IPS-NIHi11 (cell line): ENCODE results near the gene TEKT3.

Source experiments
- DNase-seq: peaks from one replicate; pipeline ENCODE4 v3.0.0; 2012; ENCODE audit warnings: mixed read lengths, low spot score

The TEKT3 gene

DNA sequence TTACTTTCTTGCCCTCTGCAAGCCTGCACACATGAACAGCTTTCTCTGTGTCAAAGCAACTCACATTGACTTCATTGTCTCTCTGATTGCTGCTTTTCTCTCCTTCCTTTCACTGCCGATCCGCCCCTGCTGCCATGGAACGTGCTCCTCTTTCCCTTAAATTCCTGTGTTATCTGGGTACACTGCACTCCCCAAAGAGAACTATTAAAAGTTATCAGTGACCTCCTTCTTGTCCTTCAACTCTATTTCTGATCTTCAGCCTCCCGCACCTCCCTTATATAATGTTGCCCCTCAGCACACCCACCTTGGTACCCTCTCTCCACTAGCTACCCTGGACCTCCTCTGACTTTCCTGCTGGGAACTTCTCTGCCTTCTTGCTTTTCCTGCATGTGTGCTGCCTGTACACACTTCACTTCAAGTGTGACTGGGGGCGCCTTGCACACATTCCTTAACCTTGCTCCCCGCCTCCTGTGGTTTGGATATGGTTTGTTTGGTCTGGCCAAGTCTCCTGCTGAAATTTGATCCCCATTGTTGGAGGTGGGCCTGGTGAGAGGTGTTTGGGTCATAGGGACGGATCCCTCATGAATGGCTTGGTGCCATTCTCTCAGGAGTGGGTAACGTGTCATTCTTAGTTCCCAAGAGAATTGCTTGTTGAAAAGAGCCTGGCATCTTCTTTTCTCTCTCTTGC is 49.6 kb downstream of the TEKT3 start:
- DNase-seq, result peak; percentile 22

DNA sequence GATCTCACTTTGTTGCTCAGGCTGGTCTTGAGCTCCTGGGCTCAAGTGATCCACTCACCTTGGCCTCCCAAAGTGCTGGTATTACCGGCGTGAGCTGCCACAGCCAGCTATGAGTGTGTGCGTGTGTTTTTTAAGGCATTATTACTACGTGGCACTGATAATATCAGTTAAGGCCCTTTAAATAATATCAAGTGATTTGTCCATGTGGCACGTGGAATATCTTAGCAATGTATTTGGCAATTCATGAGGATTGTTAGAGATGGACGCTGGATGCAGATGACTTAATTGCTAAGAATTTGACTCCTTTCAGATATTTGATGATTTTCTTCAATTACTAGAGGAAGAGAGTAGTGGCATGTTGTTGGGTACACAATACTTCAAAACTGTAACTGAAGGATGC is 50.8 kb downstream of the TEKT3 start:
- DNase-seq, result no peak

DNA sequence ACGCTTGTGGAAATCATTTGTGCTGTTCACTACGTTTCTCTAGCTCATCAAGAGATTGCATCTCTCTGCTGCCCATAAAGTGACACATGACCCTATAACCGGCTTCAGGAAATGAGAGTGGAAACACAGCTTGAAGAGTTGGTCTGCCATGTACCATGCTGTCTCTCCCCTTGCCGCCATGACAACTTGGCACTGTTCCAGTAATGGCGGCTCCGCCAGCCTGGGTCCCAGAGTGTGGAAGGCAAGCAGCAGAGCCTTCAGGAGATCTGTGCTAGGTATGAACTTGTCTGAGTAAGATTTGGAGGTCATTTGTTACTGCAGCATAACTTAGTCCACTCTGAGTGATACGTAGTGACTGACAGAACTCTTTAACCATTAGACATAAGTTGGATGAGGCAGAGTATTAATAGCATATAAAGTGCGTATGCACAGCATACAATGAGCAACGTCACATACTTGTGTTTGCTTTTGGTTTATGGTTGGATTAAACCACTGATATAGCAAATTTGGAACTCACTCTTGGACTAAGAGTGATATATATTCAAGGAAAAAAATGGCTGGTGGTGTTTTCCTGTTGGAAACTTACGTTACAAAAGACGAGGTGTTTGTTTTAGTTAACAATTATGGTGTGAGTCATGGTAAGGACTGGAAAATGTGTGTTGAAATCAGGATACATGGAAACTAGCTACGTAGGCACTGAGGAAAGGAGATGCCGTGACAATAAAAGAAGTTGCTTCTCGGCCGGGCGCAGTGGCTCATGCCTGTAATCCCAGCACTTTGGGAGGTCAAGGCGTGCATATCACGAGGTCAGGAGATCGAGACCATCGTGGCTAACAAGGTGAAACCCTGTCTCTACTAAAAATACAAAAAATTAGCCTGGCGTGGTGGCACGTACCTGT is 51.9 kb downstream of the TEKT3 start:
- DNase-seq, result no peak

DNA sequence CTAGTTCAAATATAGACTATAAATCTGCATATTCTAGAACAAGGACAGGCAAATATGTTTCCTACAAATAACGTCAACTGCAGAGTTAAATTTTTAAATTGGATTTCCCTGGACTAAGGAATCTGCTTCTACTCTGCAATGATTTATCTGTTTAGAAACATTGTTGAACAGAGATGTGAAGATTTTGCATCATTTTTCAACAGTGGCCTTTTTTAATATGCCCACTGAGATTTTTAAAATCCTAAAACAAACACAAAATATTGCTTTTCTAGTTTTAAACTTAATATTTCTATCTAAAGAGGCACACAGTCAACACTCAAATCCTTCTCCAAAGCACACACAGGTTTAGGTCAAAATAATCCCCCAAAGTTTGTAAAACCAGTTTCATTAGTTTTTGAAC is 52.5 kb downstream of the TEKT3 start:
- DNase-seq, result no peak

DNA sequence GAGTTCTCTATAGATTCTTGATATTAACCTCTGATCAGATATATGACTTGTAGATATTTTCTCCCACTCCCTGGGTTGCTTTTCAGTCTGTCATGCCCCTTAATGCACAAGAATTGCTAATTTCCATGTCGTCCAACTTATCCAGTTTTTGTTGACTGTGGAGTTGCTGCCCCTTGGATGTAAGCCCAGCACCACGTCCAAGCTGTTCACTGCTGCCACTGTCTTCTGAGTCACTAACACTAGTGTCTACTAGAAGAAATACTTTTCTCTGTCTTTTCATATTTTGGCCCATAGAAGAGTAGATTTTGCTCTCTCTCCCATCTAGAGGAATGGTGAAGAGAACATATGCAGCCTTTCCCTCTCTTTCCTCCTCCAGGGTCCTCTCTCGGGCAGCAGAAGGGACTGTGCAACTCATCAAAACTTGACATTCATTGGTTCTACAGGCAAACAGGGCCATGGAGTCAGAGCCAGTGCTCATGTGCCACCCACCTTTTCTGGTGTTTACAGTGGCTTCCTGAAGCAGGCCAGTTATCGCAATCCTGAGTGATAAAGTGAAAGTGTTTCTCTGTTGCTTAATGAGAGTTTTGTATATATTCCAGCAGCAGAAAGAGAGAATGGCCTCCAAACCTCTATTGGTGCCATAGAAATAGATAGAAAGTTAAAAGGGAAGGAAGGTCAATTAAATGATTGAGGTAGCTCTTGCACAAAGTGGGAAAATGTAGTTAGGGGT is 53.7 kb downstream of the TEKT3 start:
- no peak for DNase-seq

DNA sequence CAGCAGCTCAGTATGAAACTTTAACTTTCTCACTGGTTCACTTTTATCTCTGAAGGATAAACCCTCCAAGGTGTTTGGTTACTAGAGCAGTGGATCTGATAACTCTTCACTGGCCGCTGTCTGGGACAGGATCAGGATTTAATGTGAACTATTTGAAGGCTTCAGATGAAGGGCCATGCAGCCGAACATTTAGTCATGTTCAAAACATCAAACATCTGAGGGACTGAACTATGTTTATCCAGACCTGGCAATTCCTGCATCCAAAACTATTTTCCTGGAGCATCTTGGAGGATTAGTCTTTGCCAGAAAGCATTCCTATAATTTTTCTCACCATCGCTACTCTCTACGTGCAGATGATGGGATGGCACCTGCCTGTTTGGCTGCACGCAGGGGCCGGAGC is 55.9 kb downstream of the TEKT3 start:
- DNase-seq, result no peak

DNA sequence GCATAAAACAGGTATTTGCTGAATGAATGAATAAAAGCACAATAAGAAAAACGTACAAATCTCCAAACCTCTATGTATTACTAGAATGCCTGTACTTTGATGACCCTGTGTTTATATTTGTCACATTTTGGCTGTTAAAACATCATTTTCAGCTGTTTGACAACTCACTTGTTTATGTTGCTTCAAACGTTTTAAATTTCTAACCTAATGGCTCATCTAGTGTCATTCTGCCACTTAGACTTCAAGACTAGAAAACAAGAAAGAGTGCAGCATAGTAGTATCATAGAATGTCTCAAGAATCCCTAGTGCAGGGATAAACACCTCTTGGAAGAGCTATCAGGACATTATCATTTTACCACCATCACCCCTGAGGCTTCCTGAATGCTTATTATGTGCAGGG is 56.9 kb downstream of the TEKT3 start:
- no peak for DNase-seq

DNA sequence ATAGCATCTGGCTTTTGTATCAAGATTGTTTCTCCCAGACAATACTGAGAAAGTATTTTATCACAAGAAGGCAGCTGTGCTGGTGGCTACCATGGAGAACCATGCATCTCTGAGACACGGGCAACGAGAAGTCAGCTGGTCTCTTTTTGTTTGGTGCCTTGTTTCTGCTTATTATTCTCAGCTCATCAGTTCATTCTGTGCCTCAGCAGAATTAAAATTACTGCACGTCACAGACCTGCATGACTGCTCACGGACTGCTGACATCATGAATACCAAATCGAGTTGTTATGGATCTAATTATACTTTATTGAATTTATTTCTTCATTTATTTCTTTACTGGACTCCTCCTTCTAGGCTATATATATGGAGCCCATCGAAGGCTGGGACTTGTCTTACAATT is 57.3 kb downstream of the TEKT3 start:
- no peak for DNase-seq

DNA sequence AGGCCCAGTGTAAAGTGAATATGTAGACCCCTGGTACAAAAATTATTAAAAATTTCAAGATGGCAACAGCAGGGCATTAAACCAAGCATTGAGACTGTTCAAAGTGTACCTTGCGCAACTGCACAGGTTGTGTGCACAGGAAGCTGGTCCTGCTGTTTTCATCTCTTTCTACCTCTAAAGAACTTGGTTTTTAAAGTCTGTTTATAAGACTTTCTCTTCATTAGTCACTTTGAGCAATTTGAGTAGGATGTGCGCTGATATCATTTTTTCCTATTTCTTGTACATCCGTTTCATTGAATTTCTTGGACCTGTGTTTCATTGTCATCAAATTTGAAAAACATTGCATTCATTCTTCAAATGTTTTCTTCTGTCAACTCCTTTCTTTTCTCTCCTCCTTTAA is 59.5 kb downstream of the TEKT3 start:
- DNase-seq, result no peak

DNA sequence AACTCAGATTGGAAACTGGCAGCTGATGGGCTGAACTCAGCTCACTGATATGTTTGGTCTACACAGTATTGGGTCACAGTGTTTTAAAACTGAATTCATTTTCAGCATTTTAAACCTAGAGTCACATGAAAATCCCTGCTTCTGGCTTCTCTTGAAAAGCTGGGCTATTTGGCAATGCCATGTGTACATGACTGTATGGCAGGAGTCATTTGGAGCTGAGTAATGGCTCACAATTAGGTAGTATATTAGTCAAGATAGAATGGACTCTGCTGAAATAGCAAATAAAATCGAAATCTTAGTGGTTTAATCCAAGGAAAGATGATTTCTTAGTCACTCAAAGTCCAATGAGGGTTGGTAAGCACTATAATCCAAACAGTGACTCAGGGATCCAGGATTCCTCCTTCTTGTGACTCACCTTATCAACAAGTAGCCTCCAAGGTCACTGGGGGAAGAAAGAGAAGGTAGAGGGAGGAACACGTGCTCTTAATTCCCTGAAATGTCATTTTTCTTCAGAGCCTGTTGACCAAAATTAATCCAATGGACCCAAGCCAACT is 62.4 kb downstream of the TEKT3 start:
- DNase-seq, result no peak

DNA sequence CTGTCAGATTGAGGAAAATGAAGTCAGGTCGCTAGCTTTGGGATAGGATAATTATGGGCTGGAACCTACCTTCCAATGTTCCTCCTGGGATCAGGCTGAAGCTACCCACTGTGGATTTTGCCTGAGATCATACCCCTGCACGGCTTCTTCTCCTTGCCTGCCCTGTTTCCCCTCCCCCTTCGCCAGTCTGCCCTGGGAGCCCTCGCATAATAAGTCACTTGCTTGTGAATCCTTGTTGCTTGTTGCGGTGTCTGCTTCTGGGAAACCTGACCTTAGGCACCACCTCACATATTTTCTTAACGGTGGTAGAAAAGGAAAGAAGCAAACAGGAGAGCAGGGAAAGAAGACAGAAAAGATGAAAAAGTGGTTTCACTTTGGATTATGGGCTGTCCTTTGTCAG is 63.0 kb downstream of the TEKT3 start:
- no peak for DNase-seq

DNA sequence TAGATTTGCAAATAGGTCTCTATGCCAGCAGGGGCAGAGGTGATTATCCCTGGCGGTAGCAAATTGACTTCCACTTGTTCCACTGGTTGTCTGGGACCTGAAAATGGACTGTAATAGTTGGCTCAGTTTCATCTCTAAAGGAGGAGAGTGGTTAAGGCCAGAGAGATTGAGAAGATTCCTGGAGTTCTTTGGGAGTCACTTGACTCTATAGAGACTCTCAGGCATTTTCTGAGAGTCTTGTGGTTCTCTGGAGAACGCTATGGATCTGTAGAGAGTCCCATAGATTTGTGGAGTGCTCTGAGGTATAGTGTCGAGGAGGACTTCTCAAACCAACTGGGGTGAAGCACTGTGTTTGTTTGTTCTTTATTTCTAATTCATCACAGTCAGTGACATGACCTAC is 67.4 kb downstream of the TEKT3 start:
- DNase-seq, result no peak

DNA sequence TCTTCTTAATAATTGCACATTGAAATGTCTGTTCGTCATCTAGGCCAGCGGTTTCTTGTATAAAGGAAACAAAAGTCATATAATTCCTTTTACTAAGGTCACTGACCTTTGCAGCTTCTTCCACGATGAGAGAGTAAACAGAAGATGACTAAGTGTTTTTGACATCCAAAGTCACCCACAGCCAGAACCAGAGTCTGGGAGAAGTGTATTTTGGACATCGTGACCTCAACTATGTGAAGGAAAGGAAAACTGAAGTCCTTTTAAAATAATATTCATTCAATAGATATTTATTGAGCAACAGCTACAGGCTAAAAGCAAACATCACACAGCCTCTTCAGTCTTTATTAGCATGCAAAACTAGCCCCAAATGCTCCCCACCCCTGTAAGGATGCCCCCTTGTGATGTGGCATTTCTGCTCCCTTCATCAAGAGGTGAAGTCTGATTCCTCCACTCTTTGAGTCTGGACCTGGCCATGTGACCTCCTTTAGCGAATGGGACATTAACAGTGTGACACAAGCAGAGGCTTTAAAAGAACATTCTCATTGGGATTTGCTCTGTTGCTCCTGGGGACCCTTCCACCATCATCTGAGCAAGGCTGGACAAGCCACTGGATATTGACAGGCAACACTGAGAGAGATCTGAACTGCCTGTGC is 68.1 kb downstream of the TEKT3 start:
- no peak for DNase-seq

DNA sequence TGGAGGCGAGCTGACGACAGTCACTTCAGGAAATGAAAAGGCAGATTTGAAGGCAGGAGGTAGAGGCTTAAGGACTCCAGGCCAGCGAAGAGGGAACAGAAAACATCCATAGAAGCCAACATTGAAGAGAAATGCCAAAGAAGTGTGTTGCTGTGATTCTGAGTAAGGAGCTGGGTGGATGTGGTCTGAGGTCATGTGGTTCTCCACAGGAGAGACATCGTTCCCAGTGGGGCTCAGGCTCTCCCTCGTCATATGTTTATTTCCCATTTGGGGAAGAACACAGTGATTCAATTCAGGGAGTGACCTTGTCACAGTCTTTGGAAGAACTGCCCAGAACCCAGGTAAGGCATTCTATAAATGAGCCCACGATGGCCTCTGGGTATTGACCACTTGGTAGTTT is 69.7 kb downstream of the TEKT3 start:
- no peak for DNase-seq

DNA sequence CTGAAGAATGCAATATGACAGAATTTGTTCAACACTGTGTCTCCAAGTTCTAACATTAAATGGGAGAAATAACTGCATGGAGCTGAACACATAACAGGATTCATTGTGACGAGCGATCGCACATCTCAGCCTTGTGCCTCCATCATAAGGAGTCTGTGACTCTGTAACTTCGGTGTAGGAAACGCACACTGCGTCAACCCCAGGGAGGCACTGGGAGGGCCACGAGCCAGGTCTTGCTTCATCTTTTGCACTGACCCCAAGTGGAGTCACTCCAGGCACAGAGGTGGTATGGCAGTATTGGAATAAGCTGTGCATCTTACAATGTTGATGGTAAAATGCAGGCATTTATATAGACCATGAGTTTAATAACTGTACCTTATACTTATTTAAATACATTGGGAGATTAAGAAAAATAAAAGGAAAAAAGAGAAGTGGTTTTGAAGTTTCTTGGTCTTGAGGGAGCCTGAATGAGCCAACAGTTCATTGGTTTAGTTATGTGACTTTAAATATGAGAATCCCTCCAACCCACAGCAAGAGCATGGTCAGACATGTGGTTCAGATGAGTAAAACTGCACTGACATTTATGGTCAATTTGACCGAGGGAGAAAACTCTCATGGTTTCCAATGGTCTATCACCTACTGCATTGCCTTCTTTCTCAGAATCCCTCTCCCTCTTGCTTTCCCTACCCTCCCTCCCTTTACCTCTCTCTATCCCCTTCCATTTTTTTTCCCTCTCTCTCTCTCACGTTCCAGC is 70.6 kb downstream of the TEKT3 start:
- DNase-seq, result no peak

DNA sequence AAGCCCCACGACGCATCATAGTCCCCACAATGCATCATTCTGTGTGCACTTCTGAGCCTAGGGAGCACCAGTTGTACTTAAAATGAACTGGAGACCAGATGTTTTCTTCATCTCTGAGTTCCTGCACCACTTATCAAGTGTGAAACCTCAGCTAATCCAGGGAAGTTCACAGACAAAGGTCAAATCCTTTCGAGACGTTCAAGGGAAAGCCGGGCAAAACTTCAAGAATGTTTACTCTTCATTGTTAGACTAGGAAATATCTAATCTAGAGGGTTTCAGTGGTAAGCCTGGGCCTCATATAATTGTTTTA is 71.7 kb downstream of the TEKT3 start:
- DNase-seq, result no peak

DNA sequence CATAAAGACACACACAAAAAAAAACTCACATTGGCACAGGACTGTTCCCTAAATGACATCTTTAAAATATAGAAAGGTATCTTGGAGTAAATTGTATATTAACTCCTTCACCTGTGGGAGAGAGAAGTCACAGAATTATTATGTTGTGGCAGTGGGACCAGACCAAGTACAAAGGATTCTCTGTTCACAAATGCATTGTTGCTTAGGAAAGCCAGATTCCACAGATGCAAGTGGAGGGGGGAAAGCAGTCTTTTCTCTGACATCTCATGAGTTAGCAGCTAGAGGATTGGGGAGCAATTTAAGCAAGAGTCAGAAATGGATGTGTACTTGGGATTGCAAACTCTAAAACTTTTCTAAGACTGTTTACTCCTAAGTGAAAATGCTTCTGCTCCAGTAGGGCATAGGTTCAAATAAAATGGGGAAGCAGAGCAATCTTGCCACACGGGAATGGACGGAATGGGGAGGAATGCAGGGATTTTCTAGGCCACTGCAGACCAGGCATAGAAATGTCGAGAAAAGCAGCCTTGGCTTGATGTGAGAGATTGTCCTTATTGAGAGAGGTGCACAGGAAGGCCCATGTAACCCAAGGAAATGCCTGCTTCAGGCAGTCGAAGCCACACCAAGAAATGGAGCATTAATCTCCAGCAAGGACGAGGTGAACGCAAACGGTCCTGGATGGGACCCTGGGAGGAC is 72.2 kb downstream of the TEKT3 start:
- DNase-seq, result no peak

DNA sequence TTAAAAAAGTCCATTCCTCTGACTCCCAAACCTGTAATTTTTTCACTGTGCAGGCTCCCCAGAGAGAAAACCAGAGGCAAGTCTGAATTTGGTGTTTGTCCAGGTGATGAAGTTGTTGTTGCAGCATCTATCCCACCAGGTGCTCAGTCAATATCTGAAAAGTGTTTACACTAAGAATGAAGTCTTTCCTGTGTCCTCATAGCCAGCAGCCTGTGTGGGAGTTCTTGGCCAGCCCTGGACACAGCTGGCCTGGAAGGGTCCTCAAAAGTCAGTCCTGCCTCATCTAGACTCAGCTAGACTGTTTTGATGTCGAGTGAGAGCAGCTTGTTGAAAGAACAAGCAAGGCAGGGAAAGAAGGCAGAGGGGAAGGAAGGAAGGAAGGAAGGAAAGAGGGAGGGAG is 72.9 kb downstream of the TEKT3 start:
- DNase-seq, result no peak

DNA sequence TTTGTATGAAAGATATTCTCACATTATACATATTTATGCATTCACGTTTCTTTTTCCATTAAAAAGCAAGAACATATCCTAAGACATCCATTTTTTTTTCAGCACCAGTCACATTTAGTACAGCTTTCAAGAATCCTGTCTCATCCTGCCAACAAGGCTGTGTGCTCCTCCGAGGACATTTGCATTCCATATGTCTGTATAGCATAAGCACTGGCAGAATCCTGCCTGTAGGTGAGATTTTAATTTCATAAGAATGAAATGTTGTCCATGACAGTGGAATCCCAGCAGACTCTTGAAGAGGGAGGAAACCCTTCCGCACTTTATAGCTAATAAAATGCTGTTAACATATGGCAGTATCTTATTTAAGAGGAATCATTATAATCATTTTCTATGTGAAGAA is 73.4 kb downstream of the TEKT3 start:
- no peak for DNase-seq

DNA sequence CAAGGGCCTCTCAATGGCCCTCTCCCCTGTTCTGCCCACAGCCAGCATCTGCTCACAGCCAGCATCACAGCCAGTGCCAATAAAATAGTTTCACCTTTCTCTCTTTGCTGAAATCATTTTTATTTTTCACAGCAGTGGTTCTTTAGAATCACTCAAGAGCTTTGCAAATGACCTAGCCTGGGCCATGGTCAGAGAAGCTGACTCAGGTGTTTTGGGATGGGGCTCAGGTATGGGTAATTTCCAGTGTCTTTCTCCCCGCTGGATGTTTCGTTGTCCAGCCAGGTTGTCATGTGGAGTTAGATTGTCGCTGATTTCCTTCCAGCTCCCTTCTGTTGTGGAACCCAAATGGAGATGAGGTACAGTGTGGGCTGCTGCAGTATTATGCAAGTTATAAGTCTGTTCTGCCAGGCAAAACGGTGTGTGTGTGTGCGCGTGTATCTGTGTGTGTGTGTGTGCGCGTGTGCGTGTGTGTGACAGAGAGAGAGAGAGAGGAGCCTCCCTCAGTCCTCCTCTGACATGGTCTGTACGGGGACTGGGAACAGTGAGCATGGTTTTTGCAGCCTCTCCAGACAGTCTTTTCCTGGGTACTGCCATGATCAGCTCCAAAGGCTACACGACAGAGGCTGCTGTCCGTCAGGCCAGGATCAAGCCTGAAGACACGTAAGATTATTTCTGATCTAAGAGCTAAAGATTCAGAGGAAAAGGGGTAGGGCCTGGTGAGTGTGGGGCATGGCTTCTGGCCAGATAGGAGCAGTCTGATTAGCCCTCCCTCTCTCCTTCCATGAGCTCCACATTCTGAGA is 74.9 kb downstream of the TEKT3 start:
- DNase-seq, result no peak
